GM12878 (cell line): ENCODE measurements around the gene TSPAN16.

Experiments used
- CTCF ChIP-seq, 3 experiments: IDR thresholded peaks in 2 of 3; conservative IDR thresholded peaks in 1 of 3; 2 replicates each; pipeline ENCODE4 v1.5.1; 2011; ENCODE audit warnings: low read depth in 3 of 3, low read length in 3 of 3, mild to moderate bottlenecking in 3 of 3, control low read depth in 2 of 3, moderate library complexity in 2 of 3, inconsistent platforms in 1 of 3, mixed read lengths in 1 of 3; ENCODE audit not compliant: control insufficient read depth in 2 of 3, insufficient read depth in 1 of 3; ENCODE audit errors: extremely low read depth in 1 of 3
- DPF2 ChIP-seq: fragments of 450-650 bp; IDR thresholded peaks from 2 replicates; pipeline ENCODE4 v1.6.1; 2017; ENCODE audit warnings: mild to moderate bottlenecking
- EGR1 ChIP-seq, 2 experiments: IDR thresholded peaks; 1 replicate in 1 of 2; 2 replicates in 1 of 2; pipeline ENCODE4 v1.6.1; 2011 to 2012; ENCODE audit warnings: low read depth in 2 of 2, low read length in 2 of 2, borderline replicate concordance in 1 of 2, mild to moderate bottlenecking in 1 of 2, moderate library complexity in 1 of 2

- no peak for TF ChIP-seq EGR1 (IDR thresholded peaks at IDR 0.05; ENCODE audit: borderline replicate concordance in 1 of 2, low read depth in 2 of 2, low read length in 2 of 2)
- TF ChIP-seq DPF2: no peak
- no peak for TF ChIP-seq CTCF (IDR thresholded peaks at IDR 0.05 in 2 of 3, conservative IDR thresholded peaks at IDR 0.05 in 1 of 3; ENCODE audit: control insufficient read depth in 2 of 3, extremely low read depth in 1 of 3, insufficient read depth in 1 of 3, low read depth in 3 of 3, low read length in 3 of 3)
Measured at GRCh38 chr19:11257846-11258380, 38.0 kb upstream of the TSPAN16 start.
